Suppressor macrophage treated with lipopolysaccharide for 4 hours (primary cell): Measurements from ENCODE around the gene AHRR.

Experiments used
- DNase-seq: peaks from one replicate; pipeline ENCODE4 v3.0.0-alpha.2; 2020

The AHRR gene

DNA sequence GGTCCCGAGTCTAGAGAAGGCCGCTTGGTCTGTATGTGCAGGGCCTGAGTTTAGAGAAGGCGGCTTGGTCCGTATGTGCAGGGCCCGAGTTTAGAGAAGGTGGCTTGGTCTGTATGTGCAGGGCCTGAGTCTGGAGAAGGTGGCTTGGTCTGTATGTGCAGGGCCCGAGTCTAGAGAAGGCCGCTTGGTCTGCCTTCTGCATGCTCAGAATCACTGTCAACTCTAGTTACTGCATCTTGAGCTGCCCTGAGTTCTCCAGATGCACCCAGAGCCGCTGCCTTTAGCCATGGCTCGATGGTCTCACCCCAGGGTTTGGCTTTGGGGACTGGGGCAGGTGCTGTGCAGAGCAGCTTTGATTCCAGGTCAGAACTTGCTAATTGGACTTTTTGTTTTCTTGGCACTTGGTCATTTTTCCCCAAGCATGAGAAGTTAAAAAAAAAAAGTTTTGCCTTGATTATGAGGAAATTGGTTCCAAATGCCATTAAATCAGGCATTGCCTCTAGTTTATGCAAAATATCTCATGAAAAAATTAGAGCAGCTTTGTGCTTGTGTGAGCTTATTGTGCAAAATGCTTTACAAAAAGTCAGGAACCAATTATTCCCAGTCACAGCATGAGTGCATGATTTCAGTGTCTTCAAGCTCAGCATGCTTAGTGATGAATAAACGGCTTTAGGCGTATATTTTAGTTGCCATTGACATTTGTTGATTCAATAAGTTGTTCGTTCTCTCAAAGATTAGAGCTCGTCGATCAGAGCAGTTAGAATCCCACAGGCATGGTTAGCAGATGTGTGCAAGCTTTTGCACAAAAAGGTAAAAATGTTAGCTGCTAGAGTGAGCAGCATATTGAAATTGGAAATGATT, 96.0 kb downstream of the AHRR start:
- no peak for DNase-seq

DNA sequence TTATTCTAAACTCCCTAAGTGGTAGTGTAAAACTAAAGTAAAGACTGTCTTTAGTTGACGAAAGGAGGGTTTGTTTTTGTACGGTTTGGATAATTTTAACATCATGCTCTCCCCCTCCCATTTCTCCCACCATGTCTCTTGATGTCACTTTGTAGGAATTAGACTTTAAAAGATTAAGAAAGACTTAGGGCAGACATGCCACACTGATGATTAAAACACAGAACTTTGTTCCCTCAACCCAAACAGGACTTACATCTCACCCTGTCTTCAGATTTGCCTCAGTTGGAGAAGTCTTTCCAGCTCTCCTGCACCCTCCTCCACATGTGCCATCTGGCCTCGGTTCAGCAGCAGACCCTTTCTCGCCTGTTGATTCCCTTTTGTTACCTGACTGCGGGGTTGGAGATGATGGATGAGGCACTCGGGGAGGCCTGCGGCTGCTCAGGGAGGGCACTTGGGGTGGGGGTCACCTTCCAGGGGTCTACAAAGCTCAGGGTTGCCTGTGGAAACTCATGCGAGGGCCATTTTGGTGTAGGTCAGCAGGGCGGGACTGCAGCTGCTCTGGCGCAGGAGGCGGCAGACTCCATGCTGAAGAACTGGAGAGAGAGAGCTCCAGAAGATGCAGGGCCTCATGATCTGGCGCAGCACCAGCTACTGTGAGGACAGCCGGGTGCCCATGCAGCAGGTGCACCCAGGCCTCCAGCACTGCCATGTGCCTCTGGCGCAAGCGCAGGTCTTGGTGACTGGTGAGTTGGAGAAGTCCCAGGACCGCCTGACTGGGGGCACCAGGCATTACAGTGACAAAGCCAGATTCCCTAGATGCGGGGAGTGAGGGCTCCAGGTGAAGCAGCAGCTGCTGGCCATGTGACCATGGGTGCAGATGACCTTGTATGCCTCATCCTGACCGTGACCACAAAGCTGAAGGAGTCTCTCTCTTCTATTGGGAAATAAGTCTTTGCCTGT, 96.9 kb downstream of the AHRR start:
- no peak for DNase-seq

DNA sequence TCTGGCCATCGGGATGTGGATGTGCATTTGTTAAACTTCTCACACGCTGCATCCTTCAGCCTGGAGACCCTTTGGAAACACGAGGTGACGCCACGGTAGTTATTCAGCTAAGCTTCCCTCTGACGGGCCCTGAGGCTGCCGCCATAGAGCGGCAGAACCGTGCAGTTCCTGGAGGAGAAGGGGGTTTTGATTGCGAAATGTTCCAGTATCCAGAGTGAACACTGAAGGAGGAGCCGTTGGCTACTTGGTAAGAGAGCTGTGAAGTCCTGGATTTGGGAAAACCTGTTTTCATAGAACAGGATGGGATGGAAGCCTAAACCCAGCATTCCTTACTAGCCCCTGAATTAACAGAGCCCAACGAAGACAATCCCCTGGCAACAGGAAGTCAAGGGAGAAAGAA, 98.5 kb downstream of the AHRR start:
- DNase-seq: no peak

DNA sequence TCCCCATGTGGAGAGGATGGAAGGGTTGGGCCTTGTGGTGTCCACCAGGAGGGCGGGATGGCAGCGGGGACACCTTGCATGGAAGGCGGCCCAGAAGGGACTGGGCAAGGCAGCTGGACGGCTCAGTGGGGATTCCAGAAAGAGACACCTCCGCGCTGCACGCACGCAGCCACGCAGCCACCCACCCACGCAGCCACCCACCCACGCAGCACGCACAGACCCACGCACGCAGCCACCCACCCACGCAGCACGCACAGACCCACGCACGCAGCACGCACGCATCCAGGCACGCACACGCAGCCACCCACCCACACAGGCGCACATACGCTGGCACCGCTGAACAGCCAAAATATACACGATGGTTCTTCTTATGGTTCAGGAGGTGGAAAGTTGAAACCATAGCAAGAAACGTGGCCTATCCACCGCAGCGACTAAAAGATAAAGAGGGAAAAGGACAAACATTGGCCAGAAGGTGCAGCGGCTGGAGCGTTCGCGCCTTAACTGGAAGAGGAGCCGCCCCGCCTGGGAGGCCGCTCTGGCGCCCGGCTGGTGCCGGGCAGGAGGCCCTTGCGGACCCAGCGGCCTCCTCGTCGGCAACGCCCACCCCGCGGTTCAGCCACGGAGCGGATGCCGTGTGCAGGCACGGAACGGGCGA, 99.2 kb downstream of the AHRR start:
- DNase-seq: no peak

DNA sequence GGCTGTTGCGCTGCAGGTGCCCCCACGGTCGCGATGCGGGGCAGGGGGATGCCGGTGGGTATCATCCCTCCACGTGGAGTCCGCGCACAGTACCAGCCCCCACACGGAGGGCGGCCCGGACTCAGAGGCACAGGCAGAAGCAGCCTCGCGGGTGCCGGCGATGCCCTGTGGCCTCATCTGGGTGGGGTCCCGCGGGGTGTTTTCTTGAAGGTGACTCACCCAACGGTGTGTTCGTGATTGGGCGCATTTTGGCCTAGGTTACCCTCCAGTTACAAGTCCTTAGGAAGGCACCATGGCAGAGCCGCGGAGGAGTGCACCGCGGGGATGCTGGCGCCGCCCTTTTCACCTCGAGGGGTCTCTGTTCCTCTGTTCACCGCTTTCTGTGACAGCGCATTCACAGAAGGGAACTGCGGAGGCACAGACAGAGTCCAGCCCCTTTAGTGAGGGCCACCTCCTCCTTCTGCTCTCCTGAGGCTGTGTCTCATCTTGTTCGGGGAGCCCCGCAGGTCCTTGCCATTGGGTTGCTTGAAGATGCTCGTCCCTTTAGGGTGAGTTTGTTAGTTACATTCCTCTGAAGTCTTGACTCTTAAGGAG, 99.9 kb downstream of the AHRR start:
- no peak for DNase-seq

DNA sequence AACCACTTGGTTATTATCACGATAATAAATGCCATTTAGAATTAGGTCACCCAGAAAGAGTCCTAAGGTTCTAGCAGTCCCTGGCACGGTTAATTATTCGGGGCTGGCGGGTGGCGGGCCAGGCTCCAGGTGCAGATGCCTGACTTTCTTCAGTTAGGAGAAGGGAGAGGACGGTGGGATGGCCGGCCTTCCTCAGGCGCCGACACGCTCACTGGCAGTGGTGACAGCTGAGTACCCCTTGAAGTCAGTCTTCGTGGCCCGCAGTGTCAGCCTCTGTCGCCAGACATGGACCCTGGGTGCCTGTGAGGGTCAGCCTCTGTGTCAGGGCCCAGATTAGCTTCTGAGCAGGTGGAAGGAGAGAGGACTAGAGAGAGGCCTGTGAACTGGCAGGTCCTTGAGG, 100.4 kb downstream of the AHRR start:
- no peak for DNase-seq

DNA sequence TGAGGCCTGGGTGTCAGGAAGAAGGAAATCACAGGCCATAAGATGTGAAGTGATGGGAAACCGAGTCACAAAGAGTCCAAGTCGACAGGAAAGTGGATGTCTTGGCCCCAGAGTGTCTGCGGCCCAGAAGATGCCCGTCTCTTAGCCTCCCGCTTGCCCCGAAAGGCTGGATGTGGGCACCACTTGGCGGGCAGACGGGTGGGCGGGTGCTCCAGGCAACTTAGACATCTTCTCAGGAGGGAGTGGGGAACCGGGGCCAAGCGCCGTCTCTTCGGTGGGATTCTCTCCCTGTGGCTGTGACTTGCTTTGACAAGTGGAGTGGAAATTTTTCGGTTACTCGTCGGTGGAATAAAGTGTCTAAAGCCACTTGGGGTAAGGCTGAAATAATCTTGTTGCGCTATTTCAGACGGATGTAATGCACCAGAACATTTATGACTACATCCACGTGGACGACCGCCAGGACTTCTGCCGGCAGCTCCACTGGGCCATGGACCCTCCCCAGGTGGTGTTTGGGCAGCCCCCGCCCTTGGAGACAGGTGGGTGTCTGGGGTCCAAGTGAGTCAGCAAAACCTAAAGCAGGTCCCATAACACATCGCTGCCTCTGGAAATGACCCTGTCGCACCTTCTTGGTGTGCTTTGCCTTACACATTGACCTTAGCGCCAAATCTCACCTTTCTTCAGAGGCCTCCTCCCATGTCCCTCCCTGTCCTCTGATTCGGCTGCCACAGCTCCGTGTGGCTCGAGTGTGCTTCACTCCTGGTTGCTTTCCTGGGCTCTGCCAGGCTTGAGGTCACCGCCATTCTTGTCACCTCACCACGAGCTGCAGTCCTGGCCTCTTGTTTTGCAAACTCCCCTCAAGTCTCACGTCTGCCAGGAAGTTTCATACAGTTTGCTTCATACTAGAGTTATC, 101.1 kb downstream of the AHRR start:
- DNase-seq: no peak

DNA sequence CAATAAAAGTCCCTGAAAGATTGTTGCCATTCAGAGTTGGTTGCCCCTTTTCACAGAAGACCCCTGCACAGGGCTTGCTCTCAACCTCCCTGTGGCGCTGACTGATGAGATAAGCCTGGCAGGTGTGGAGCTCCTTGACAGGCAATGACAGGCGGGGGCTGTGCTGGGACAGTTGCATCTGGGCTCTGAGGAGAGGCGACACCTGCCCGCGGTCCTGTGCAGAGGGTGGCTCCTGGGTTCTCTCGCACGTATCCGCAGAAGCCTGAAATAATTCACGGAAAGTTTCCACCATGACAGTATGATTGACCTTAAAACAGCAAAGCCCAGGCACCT, 101.7 kb downstream of the AHRR start:
- no peak for DNase-seq

DNA sequence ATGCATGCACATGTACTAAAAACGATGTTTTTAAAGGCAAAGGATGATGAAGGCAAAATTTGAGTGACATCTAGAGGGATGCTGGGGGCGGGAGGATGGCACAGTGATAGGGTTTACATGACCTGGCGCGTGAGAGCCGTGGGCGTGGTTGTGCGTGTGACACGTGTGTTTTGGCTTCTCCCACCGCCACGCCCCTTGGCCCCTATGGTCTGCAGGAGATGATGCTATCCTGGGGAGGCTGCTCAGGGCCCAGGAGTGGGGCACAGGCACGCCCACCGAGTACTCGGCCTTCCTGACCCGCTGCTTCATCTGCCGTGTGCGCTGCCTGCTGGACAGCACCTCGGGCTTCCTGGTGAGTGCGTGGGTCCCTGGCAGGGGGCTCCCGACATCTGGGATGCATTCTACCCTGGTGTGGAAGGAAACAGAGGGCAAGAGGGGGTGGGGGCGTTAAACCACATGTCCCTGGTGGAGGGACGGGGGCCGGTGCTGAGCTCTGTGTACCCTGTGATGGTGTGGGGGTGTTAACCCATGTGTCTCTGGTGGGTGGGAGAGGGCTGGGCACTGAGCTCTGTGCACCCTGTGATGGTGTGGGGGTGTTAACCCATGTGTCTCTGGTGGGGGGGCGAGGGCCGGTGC, 102.2 kb downstream of the AHRR start:
- no peak for DNase-seq

DNA sequence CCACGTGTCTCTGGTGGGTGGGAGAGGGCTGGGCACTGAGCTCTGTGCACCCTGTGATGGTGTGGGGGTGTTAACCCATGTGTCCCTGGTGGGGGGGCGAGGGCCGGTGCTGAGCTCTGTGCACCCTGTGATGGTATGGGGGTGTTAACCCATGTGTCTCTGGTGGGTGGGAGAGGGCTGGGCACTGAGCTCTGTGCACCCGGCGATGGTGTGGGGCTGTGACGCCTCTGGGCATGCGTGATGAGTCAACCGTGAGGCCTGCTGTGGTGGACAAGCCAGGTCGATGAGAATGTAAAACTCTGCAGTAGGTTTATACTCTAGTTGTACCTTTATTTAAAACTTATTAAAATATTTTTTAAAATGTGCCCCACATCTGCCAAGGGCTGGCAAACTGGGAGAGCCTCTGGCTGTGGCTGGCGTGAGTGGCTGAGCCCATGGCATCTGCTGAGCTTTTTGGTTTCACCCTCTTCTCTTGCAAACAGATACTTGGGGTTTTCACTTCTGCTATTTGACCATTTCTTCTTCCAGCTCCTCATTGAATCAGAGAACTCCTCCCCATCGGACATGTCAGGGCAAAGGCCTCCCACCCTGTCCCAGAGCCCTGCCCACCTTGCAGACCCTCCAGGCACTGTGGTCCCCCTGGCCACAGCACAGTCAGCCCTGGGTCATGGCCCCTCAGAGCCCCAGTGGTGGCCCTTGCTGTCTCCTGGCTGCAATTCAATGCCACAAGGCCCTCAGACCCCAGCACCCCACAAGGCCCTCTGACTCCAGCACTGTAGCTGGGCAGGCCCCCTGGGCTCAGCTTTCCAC, 103.0 kb downstream of the AHRR start:
- peak; percentile 65 for DNase-seq

DNA sequence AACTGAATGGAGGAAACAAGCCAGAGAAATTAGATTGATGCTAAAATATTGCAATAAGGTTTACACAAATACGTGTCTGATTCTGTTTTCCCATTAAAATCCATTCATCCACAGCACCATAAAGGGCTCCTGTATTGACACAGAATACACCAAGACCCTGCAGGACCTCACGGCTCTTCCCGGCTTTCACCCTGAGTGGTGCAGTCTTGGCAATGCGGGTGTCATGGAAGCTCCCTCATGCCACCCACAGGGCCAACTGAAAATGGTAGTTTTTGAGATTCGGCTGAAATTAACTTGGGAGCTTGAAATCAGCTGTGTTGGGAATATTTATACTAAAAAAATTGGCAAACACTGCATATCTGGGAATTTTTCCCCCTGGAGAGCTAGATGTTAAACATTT, 104.2 kb downstream of the AHRR start:
- DNase-seq: peak; percentile 43

DNA sequence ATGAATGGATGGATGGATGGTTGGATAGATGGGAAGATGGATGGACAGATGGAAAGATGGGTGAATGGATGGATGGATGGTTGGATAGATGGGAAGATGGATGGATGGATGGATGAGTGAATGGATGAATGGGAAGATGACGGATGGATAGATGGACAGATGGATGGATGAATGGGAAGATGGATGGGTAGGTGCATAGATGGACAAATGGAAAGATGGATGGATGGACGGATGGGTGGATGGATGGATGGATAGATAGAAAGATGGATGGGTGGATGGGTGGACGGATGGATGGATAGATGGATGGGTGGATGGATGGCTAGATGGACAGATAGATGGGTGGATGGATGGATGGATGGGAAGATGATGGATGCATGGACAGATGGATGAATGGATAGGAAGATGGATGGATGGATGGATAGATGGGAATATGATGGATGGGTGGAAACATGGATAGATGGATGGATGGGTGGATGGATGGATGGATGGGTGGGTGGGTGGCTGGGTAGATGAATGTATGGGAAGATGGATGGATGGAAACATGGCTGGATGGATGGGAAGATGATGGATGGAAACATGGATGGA, 105.0 kb downstream of the AHRR start:
- no peak for DNase-seq

DNA sequence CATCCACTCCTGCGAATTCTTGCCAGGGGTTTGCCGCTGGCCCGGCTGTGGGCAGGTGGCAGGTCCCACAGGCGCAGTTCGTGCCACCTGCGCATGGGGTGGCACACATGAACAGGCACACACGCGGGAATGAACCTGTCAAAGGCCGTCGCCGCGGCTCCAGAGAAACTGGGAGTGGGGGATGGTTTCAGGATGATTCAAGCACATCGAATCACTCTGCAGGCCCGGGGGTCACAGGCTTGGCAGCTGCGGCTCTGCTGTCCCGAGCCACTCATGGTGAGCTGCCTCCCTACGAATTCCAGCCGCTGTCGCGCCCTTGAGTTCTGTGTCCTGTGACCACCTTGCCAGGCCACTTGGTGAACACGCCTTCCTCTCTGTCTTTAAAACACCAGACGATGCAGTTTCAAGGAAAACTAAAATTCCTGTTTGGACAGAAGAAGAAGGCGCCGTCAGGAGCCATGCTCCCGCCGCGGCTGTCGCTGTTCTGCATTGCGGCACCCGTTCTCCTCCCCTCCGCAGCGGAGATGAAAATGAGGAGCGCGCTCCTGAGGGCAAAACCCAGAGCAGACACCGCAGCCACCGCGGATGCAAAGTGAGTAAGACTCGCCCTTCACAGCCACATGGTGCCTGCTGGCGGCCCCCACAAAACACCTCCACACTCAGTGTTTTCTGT, 106.0 kb downstream of the AHRR start:
- no peak for DNase-seq

DNA sequence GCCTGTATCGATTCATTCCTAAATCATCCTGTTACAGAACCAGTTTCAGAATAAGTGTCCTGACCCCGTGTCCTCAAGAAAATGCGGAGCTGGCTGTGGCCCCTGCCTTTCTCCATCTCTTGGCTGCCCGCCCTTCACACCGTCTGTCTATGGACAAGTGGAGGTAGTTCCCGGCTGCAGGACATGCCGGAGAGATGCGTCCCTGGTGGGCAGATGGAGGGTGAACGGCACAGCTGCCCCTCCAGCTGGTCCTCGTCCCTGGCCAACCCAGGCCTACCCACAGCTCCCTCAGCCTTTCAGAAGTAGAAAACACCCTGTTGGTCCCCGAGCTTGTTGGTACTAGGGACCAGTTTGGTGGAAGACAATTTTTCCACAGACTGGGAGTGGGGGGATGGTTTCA, 106.7 kb downstream of the AHRR start:
- no peak for DNase-seq

DNA sequence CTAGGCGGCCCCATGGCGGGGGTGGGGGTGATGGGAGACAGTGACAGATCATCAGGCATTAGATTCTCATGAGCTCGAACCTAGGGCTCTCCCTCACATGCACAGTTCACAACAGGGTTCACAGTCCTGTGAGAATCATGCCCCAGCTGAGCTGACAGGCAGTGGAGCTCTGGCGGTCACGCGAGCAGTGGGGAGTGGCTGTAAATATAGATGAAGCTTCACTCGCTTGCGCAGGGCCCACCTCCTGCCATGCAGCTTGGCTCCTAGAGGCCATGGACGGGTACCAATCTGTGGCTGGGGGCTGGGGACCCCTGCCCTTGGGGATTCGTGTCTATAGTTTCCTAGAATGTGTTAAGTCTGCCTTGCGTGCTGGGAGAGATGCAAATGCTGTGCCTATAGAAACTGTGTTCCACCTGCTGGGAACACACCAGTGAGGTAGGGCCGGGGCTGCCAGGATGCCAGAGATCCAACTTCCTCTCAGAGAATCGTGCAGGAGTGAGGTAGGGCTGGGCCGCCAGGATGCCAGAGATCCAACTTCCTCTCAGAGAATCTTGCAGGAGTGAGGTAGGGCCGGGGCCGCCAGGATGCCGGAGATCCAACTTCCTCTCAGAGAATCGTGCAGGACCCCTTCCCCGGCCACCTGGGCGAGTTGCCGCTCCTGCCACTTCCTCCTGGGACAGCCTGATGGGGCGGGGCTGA, 107.4 kb downstream of the AHRR start:
- no peak for DNase-seq

DNA sequence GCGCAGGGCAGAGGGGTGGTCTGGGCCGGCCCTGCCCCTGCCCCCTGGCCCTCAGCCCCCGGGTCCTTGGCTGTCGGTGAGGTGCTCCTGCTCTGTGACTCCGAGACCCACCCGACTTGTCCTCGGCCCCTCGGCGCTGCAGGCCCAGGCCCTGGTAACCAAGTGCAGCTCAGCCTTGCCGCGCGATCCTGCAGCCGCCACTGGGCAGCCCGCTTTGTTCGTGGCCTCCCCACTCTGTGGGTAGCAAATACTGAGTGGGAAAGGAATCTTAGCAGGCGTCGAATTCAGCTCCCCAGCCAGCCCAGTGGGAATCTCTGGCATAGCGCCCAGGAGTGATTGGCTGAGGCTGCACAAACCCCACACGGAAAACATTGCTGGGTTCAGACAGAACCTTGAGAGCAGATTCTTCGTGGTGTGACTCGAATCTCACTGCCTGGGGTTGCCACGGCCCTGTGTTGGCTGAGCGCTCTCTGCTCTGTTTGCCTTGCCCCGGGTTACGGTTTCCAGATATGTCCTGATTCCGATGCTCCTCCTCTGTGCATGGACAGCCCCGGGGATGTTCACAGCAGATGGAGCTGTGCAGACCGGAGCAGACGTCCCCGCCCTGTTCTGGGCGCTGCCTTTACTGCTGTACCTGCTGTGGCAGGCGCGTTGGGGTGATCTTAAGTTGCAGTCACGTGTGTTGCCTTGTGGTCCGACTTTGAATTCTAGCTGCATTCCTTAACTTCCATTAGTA, 108.1 kb downstream of the AHRR start:
- DNase-seq: no peak

DNA sequence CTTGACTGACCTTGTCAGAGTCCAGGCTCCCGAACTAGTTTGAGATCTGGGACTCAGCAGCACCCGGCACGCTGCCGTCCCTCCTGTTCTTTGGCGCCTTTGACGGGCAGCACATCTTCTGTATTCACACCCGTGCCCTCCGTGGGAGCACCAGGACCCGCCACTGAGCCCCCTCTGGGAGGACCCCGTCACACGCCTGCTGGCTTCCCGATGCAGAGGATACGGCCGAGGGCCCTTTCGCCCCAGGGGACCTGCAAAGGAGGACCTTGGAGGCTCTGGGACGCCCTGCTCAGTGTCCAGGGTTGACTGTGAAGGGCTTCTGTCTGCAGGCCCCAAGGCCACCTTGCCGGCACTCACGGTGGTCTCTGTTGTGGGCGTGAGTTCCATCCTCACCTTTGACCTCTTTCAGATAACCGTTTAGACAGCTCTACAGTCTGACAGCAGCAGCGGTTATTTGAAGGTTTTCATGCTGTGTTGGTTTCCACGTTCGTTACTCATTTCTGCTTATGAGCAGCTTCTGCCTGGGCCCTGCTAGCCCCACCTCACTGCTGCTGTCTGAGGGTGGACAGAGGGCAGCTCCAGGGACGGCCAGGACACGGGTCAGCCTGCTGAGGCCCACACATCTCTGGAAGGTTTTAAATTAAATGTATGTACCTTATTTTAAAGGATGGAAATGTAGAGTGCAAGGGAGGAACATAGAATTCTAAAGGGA, 108.9 kb downstream of the AHRR start:
- DNase-seq: no peak
